Liver (tissue), 3 donors: ENCODE data around the gene ZNF239.
A peak's percentile ranks its signal among the peaks of the same experiment; 100 is the strongest.
"Not testable (repeated sequence)": the region's sequence is repeated elsewhere in the genome, so short reads cannot be mapped to it uniquely, and the experiment has no call there.

Experiments
- GABPA ChIP-seq, 2 donors: IDR thresholded peaks in 1 of 2; conservative IDR thresholded peaks in 1 of 2; 2 replicates each; pipeline ENCODE4 v1.6.1; 2016; ENCODE audit warnings: antibody characterized with exemption in 2 of 2, mild to moderate bottlenecking in 1 of 2, moderate library complexity in 1 of 2
- JUND ChIP-seq, 2 donors: IDR thresholded peaks; 2 replicates each; pipeline ENCODE4 v1.6.1; 2016; ENCODE audit warnings: antibody characterized with exemption in 2 of 2
- MAX ChIP-seq: IDR thresholded peaks from 2 replicates; pipeline ENCODE4 v1.6.1; 2016; ENCODE audit warnings: antibody characterized with exemption
- RXRA ChIP-seq, 2 donors: IDR thresholded peaks; 2 replicates each; pipeline ENCODE4 v1.6.1; 2017 to 2018; ENCODE audit warnings: antibody characterized with exemption in 2 of 2, mild to moderate bottlenecking in 1 of 2
- TAF1 ChIP-seq: conservative IDR thresholded peaks from 2 replicates; pipeline ENCODE4 v1.6.1; 2016; ENCODE audit warnings: antibody characterized with exemption, mild to moderate bottlenecking
- YY1 ChIP-seq: IDR thresholded peaks from 2 replicates; pipeline ENCODE4 v1.6.1; 2016; ENCODE audit warnings: antibody characterized with exemption, mild to moderate bottlenecking
- TF ChIP-seq, protein P1 (sequence below): fragments of 150-350 bp; IDR thresholded peaks from 2 replicates; pipeline ENCODE4 v1.5.1; 2017; ENCODE audit warnings: improper control_type of control experiment, low read depth, low read length; ENCODE audit not compliant: missing input control
- TF ChIP-seq, protein P2 (sequence below): IDR thresholded peaks from 2 replicates; pipeline ENCODE4 v1.6.1; 2016; ENCODE audit warnings: antibody characterized with exemption
- donor health status: healthy.
- donor health status: healthy.

DNA sequence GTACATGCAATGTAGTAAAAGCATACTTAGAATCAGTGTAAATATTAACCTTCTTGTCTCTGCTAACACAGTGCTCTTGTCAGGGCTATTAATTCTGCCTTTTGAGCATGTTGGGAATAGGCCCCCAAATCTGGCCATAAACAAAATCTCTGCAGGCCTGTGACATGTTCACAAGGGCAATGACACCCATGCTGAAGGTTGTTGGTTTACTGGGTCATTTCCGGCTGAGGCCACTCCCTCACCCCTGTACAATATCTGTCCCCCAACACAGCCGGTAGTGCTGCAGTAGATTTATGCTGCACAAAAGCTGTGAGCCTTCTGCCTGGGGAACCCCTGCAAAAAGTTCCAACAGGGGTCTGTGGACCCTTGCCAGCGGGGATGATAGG lies 12.3 kb upstream of the ZNF239 start:
- TF ChIP-seq TAF1; JUND (IDR thresholded peaks at IDR 0.05); GABPA (IDR thresholded peaks at IDR 0.05 in 1 of 2, conservative IDR thresholded peaks at IDR 0.05 in 1 of 2); YY1; MAX: not testable (repeated sequence)
- TF ChIP-seq RXRA (IDR thresholded peaks at IDR 0.05), result peak in 1 of 2 donors; percentile 36
- TF ChIP-seq, protein P1, sequence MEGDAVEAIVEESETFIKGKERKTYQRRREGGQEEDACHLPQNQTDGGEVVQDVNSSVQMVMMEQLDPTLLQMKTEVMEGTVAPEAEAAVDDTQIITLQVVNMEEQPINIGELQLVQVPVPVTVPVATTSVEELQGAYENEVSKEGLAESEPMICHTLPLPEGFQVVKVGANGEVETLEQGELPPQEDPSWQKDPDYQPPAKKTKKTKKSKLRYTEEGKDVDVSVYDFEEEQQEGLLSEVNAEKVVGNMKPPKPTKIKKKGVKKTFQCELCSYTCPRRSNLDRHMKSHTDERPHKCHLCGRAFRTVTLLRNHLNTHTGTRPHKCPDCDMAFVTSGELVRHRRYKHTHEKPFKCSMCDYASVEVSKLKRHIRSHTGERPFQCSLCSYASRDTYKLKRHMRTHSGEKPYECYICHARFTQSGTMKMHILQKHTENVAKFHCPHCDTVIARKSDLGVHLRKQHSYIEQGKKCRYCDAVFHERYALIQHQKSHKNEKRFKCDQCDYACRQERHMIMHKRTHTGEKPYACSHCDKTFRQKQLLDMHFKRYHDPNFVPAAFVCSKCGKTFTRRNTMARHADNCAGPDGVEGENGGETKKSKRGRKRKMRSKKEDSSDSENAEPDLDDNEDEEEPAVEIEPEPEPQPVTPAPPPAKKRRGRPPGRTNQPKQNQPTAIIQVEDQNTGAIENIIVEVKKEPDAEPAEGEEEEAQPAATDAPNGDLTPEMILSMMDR, result not testable (repeated sequence)
- TF ChIP-seq, protein P2, sequence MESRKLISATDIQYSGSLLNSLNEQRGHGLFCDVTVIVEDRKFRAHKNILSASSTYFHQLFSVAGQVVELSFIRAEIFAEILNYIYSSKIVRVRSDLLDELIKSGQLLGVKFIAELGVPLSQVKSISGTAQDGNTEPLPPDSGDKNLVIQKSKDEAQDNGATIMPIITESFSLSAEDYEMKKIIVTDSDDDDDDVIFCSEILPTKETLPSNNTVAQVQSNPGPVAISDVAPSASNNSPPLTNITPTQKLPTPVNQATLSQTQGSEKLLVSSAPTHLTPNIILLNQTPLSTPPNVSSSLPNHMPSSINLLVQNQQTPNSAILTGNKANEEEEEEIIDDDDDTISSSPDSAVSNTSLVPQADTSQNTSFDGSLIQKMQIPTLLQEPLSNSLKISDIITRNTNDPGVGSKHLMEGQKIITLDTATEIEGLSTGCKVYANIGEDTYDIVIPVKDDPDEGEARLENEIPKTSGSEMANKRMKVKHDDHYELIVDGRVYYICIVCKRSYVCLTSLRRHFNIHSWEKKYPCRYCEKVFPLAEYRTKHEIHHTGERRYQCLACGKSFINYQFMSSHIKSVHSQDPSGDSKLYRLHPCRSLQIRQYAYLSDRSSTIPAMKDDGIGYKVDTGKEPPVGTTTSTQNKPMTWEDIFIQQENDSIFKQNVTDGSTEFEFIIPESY, result not testable (repeated sequence)
